H1 (cell line): ENCODE results near the gene BCL2L14. TPM values are rescaled to one million over a fixed set of nuclear protein-coding genes. Genes with fewer than 3 reads are reported as not detected.

Experiments
- ASH2L ChIP-seq: fragments of 200-600, 300-600 bp; sonication (generic); IDR thresholded peaks from one replicate; pipeline ENCODE4 v1.7.1; 2017; ENCODE audit warnings: low read length
- CBX8 ChIP-seq: fragments of 300-800, 300-1000 bp; sonication (generic); IDR thresholded peaks from 2 replicates; pipeline ENCODE4 v1.7.1; 2016; ENCODE audit warnings: low read depth, low read length, borderline replicate concordance
- CHD7 ChIP-seq: fragments of 300-600 bp; sonication (generic); IDR thresholded peaks from 2 replicates; pipeline ENCODE4 v1.7.1; 2012; ENCODE audit warnings: low read length, moderate library complexity, mild to moderate bottlenecking, inconsistent platforms; ENCODE audit not compliant: insufficient replicate concordance
- CTCF ChIP-seq, 3 experiments: IDR thresholded peaks; 1 replicate in 2 of 3; 2 replicates in 1 of 3; pipeline versions ENCODE4 v1.5.1 to v1.6.1; 2011; ENCODE audit warnings: low read length in 3 of 3, mild to moderate bottlenecking in 3 of 3, inconsistent platforms in 2 of 3, low read depth in 1 of 3, moderate library complexity in 1 of 3; ENCODE audit not compliant: insufficient read depth in 1 of 3; ENCODE audit errors: control extremely low read depth in 1 of 3
- HDAC2 ChIP-seq, 2 experiments: fragments of 300-600 bp in 1 of 2; sonication (generic) in 1 of 2; IDR thresholded peaks; 2 replicates each; pipeline ENCODE4 v1.6.1; 2011 to 2012; ENCODE audit warnings: low read depth in 2 of 2, low read length in 2 of 2, mild to moderate bottlenecking in 2 of 2, moderate library complexity in 2 of 2, borderline replicate concordance in 1 of 2, inconsistent platforms in 1 of 2
- JUND ChIP-seq: IDR thresholded peaks from 2 replicates; pipeline ENCODE4 v1.6.1; 2011; ENCODE audit warnings: mild to moderate bottlenecking, improper control_type of control experiment, low read length
- PHF8 ChIP-seq: fragments of 200-600 bp; sonication (generic); conservative IDR thresholded peaks from 2 replicates; pipeline ENCODE4 v1.7.1; 2012; ENCODE audit warnings: low read depth, mild to moderate bottlenecking, inconsistent platforms, low read length, moderate library complexity
- POLR2A ChIP-seq, 2 experiments: IDR thresholded peaks; 1 replicate in 1 of 2; 2 replicates in 1 of 2; pipeline ENCODE4 v1.6.1; 2011; ENCODE audit warnings: low read depth in 2 of 2, low read length in 2 of 2, mild to moderate bottlenecking in 2 of 2; ENCODE audit errors: control extremely low read depth in 1 of 2
- SIRT6 ChIP-seq: IDR thresholded peaks from one replicate; pipeline ENCODE4 v1.7.1; 2012; ENCODE audit warnings: low read length, inconsistent platforms
- TBP ChIP-seq: IDR thresholded peaks from 2 replicates; pipeline ENCODE4 v1.6.1; 2011; ENCODE audit warnings: low read depth, low read length, improper control_type of control experiment
- polyA plus RNA-seq, 7 experiments: library from polyadenylated mRNA; depleted of rRNA in 3 of 7; stranded (reverse) in 5 of 7; unstranded in 2 of 7; fragments of >200 nt in 5 of 7; fragments of 200-250 nt in 2 of 7; gene quantifications; 1 replicate in 5 of 7; 2 replicates in 1 of 7; 4 replicates in 1 of 7; pipeline versions ENCODE4 v1.2.1 to v1.2.3, GENCODE V29; 2011 to 2013; ENCODE audit warnings: missing spikeins in 2 of 7, mixed read lengths in 2 of 7
- total RNA-seq: library from RNA; stranded (reverse); fragmentation: NEBNext Ultra II Directional; extraction: Animal tissue kit (Norgen Biotek cat#: 25700); gene quantifications from 2 replicates; pipeline ENCODE4 v1.2.1, GENCODE V29; 2021

Gene BCL2L14
- total and polyA plus RNA-seq, 2 of the 8 experiments (the other 6 are each of a cell fraction or from before 2014, with no cell fraction given), result 0.80 to 2.4 TPM

- no peak for TF ChIP-seq CHD7
- no peak for TF ChIP-seq TBP
- no peak for TF ChIP-seq JUND
- no peak for TF ChIP-seq CBX8
- no peak for TF ChIP-seq ASH2L
- TF ChIP-seq CTCF (IDR thresholded peaks at IDR 0.05; ENCODE audit: control extremely low read depth in 1 of 3, insufficient read depth in 1 of 3, low read depth in 1 of 3, low read length in 3 of 3), result no peak
- no peak for TF ChIP-seq PHF8
- TF ChIP-seq POLR2A (IDR thresholded peaks at IDR 0.05; ENCODE audit: control extremely low read depth in 1 of 2, low read depth in 2 of 2, low read length in 2 of 2), result no peak
- no peak for TF ChIP-seq HDAC2 (IDR thresholded peaks at IDR 0.05; ENCODE audit: borderline replicate concordance in 1 of 2, low read depth in 2 of 2, low read length in 2 of 2)
- no peak for TF ChIP-seq SIRT6
These were observed 28.4 kb downstream of the BCL2L14 start (continued) for GRCh38 chr12:12099102-12099501.
